Right kidney (tissue), 1 donor: ENCODE results near the gene ARSB.
A peak's percentile ranks its signal among the peaks of the same experiment; 100 is the strongest.
"Not testable (repeated sequence)": the region's sequence is repeated elsewhere in the genome, so short reads cannot be mapped to it uniquely, and the experiment has no call there.

Source experiments
- DNase-seq: peaks from one replicate; pipeline ENCODE4 v3.0.0-alpha.2; 2016

ARSB gene

DNA sequence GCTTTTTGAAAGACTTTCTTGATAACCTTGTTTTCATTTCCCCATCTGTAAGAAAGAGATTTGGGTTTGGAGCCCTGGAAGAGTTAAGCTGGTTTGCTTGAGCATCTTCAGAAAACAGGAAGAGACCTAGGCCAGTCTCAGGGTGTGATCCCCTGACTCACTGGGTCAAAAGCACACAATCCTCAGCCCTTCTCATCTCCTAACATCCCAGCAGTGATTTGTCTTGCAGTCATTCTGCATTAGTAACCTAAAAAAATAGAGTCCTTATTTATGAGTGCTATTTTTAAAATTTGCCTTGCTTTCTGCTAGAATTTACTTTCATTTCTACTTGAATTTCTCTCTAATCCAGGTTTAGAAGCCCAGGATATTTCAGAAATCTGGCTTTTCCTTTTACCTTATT, 16.4 kb upstream of the ARSB start:
- DNase-seq = no peak

DNA sequence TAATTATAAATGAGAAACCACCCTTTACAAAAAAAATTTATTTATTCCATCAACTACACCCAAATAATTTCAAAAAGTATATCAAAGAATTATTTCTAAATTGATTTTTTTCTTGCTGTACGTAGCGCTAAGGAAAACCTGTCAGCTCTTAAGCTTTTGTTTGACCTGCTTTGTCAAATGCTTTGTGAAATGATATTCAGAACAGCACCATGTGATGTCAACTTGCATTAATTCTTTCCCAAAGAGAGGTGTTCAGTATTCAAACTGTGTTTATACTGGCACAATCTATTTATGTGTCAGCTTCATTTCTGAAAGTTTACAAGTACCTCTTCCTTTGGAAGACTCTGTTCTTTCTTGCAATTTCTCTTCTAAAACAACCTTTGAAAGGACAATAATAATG, 12.0 kb upstream of the ARSB start:
- DNase-seq = no peak

DNA sequence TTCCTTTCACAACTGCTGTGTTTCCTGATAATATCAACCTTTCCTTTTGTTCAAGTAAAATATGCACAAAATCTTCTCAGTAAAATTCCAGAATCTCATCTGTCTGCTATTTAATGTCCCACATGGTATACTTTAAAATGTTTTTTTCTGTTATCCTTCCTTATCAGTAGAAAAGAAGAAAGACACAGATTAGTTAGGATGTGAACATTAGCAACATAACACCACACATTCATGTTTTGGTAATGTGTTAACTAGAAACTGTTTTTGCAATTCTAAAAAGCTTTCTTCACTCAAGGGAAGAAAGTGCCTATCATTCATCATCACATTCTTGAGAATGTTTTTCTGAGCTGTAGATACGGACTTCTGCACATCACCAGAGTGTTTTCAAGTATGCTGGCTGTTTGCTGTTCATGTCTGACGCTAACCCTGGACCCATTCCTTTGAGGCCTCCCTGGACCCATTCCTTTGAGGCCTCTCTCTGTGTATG, 10.5 kb upstream of the ARSB start:
- no peak for DNase-seq

DNA sequence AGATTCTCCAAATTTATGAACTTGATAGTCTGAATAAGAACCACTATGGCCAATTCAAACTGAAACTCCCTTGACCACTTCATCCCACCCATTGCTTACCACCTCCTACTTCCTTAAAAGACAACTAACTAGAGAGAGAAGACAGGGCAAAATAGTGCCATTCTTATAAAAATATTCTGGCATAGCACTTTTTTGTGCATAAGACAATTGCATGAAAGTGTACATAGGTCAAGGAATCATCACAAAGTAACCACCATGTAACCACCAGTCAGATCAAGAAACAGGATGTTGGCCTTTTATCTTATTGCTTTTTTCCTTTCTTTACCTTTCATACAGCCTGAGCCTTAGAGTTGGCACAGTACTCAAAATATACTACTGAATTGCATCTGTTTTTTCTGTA, 8.1 kb upstream of the ARSB start:
- DNase-seq = no peak

DNA sequence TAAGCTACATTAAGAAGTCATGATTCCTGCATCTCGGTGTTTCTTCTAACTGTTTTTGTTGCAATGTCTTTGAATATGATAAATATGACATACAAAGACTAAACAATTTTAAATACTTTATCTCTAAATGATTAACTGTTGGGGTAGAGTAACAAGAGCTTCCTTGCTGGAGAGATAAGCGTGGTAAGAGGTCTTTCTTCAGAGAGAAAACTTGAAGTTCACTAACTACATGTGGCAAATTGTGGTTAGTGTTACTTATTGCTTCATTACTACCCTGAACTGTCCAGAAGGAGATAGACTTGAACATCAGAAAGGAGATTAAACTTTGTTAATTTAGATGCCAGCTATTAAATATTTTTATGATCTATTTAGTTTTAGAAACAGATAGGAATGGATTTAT, 7.0 kb upstream of the ARSB start:
- DNase-seq = no peak

DNA sequence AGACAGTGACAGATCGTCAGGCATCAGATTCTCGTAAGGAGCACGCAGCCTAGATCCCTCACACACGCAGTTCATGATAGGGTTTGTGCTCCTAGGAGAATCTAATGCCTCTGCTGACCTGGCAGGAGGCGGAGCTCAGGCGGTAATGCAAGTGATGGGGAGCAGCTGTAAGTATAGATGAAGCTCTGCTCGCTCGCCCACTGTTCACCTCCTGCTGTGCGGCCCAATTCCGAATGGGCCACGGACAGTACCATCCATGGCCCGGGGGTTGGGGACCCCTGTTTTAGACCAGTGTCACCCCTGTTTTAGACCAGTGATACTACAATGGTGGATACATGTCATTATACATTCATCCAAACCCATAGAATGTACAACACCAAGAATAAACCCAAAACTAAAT, 4.0 kb upstream of the ARSB start:
- no peak for DNase-seq

DNA sequence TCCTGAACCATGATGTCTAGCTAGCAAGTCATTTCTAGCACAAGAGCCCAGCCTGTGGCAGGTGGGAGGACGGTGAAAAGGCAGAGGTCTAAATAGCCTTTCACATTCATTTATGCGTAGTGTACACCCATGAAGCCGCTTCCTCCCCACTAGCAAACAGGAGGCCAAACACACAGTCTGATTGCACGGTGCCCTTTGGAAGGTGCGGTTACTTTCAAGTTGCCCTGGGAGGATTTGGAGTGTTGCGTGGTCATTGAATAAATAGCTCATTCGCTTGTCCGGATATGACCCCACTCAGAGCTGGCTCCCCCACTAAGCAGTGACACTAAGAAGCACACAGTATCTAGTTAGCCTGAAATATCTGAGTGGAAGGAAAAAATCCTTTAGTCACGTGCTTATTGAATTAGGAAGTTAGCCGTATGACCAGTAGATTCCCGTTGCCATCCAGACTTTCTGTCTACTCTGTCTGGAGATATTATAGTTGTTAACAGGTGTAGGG, 664 bp upstream of the ARSB start:
- DNase-seq = no peak

DNA sequence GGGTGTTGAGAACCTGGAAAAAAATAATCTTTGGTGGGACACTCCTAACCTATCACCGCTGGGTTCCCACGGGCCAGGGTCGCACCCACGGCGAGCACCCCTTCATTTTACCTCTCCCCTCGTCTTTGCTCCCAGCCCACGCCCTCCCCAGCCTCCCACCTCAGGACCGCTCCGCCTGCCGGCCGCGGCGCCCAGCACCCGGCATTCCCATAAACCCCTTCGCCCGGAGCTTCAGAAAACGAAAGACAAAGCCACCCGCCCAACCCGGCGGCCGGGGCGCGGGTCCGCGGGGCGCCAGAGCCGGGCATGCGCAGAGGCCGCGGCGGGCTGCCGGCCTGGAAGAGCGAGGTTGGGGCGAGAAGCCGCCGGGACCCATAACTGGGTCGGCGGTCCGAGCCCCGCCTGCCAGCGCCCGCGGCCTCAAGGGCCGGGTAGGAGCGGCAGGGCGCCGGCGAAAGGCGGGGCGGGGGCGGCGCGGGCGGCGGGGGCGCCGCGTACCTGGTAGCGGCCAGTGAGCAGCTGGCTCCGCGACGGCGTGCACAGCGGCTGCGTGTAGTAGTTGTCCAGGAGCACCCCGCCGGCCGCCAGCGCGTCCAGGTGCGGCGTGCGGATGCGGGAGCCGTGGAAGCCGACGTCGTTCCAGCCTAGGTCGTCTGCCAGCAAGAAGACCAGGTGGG, 533 bp downstream of the ARSB start:
- DNase-seq = peak; percentile 98

DNA sequence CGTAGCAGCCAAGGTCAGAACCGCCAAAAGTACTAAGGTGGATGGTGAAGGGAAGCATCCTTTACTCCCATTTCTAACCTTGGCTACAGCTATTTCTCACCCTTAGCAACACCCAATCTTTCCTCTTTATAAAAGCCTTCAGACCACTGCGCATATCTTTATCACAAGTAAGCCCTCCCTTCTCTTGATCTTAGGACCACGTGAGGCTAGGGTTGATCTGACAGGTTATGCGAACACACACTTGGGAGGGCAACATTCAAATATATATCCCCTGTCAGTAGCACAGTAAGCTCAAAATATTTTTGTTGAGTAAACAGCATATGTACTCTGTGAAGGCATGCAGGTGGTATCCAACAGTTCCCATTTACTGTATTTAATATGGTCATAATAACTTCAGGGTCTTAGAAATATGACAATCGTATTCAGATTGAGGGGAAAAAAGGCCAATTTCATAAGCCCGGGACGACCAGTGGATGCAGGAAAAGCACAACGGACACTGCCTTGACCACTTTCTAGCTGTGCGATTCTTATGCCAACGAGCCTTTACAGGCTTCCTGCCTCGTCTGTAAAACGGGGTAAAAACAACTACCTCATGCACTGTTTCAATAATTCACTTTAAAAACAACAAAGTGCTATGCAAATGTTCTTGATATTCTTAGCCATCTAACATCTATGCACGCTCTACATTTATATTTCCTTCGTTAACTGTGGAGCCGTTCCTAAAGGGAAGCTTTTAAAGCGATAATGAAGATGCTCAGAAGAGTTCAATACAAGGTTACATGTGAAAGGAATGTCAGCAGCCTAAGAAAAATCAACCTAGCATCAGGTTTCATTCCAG, 1.3 kb downstream of the ARSB start:
- DNase-seq = peak; percentile 46

DNA sequence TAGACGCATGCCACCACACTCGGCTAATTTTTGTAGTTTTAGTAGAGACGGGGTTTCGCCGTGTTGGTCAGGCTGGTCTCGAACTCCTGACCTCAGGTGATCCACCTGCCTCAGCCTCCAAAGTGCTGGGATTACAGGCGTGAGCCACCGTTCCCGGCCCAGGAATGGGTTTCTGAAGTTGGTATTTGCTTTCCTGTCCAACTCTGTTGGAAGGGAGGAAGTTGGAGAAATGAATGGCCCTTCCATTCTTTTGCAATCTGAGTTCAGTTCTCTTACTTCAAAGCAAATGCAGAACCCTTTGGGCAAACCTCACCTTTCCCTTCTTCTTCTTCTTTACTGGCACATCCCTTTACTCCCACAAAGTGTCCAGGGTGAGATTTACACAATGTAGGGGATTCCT, 1.9 kb downstream of the ARSB start:
- DNase-seq = not testable (repeated sequence)

DNA sequence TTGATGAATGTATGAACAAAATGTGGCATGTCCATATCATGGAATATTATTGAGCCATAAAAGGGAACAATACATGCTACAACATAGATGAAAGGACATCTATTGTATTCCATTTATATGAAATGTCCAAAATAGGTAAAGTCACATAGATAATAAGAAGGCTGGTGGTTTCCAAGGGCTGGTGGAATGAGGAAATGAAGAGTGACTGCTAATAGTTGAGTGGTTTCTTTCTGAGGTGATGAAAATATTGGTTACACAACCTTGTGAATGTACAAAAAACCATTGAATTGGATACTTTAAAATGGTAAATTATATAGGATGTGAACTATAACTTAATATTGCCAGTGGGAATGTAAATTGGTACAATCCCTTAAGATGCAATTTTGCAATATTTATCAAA, 5.2 kb downstream of the ARSB start:
- DNase-seq = no peak

DNA sequence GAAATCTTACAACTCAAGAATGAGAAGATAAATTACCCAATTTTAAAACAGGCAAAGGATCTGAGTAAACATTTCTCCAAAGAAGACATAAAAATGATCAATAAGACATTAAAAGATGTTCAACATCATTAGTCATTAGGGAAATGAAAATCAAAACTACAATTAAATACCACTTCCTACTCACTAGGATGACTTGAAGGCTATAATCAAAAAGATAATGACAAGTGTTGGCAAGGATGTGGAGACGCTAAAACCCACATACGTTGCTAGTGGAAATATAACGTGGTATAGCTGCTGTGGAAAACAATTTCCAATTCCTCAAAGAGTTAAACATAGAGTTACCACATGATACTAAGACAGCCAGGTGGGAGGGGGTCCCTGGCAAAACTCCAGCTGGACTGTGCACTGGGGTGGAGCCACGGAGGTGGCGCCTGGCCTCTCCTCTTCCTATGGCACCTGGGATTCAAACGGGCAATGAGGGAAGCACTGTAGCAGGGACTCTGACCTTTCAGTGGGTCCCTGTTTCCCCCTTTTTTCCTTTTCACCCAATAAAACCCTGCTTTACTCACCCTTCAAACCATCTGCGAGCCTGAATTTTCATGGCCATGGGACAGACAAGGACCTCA, 5.9 kb downstream of the ARSB start:
- DNase-seq = no peak

DNA sequence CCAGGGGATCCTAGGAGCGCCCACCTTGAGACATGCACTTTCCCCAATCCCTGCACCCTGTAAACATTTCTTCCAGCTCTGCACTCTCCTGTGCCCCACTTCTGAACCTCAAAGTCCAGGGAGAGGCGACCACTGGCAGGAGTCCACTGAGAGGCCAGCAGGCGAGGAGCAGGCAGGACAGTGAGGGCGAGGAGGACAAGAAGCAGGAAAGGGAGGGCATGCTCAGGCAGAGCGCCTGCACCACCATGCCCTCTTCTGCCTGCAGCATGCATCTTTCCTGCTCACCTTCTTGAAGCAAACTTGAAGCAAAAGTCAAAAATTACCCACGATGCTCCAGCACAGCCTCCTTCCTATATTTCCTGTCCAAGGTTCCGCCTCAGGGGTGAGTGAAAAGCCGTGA, 10.1 kb downstream of the ARSB start:
- DNase-seq = no peak

DNA sequence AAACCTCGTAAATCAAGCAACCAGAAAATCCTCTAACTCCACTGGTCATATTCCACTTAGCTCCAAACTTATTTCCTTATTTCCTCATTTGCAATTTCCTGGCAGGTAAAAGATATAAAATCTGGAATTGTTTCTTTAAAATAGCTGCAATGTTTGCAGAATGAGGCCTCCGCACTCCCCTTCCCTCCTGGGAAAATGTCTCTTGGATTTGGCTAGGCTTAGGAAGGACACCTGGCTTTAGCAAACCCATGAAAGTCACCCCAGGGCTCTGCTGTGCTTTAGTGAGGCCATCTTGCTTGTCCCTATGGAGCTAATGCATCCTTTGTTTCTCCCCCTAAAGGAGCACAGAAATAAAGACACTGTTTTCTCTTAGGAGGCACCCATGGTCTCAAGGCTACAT, 10.5 kb downstream of the ARSB start:
- DNase-seq = no peak

DNA sequence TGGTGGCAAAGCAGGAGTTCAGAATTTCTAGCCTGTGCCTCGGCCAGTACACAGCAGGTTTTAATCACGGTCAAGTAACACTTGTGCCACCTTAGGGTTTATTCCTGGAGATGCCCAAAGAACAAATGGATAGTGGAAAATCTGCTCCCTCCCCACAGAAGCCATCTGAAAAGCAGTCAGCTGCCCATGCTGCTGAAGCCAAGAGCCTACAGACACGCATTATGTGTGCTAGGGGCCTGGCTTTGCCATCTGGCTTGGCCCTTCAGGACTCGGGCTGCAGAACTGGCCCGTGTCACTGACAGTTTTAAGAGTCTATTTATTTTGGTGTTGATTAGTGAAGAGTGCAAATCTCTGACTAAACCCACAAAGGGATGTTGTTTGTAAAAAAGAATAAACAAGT, 11.1 kb downstream of the ARSB start:
- DNase-seq = no peak

DNA sequence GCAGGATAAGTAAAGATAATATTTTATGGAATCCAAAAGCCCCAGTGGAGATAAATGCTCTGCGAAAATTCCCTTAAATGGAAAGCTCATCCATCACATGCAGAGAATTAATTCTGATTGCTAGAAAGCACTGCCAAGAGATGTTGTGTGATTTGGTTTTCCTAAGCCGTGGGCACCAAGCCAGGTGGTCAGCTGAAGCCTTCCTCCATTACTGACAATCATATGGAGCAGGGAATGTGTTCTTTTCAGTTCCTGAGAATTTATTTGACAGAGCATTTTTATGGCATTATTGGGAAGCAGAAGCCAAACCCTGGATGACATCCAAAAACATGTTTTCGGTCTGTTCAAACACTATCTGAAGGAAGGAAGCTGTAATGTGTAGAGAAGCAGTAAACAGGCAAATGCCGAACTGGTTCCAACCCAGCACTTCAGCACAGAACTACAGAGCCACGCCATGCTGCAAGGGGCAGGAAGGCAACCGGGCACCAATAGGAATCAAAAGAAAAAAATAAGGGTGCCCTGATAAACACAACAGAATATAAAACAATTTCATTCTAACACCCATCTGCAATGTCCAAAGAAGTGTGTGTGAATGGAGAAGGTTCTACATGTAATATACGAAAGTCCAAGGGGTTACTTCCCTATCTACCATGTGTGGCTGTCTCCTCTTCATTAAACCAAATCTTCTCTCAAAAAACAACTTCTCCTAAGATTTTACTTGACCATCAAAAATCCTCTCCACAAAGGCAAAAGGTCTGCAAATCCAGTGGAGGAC, 12.3 kb downstream of the ARSB start:
- DNase-seq = peak; percentile 37

DNA sequence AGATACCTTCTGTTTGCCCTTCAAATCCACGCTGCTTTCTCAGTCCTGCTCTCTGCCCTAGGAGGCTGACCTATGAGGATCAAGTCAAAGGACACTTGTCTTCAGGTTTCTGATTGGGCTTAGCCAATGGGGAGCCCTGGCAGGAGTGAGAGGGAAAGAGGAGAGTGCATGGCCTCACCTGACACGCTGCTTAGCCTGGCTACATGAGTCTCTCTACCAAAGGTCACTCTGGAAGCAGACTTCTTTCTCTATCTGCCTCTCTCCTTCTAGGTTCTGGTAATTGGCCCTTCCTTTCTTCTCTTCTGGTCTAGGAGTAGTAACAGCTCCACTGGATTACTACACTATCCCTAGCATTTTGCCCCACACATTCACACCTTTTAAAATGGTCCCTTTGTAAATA, 13.1 kb downstream of the ARSB start:
- no peak for DNase-seq

DNA sequence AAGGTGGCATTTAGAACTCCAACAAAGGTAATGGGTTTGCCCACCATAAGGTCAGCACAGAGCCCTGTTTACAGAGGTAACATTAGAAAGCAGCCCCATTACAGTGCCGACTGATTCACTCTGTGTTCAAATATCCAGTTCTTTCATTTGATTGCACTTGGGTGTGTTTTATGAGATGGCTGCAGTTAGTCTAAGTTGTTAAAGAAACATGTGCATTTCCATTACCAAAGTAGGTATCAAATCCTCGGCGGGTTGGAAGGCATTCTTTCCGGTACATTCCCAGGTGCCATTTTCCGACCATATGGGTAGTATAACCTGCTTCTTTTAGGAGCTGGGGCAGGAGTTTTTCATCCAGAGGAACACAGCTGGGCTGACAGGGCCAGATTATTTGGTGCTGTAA, 16.3 kb downstream of the ARSB start:
- no peak for DNase-seq

DNA sequence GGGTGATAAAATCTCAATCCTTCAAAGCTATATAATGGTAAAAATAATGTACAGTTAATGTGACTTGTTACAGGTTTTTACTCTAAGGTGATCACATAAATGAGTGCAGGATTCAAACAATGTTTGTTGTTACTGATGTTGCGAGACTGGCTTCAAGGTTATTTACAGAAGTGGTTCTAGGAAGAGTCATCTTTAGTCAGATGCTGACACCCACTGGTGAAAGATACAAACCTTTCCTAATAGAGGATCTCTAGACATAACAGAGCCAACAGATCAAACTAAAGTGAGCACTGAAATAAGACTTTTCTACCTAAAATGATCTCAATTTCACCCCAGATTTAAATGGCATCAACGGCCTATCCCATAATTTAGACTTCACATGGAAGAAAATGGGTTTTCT, 20.2 kb downstream of the ARSB start:
- no peak for DNase-seq

DNA sequence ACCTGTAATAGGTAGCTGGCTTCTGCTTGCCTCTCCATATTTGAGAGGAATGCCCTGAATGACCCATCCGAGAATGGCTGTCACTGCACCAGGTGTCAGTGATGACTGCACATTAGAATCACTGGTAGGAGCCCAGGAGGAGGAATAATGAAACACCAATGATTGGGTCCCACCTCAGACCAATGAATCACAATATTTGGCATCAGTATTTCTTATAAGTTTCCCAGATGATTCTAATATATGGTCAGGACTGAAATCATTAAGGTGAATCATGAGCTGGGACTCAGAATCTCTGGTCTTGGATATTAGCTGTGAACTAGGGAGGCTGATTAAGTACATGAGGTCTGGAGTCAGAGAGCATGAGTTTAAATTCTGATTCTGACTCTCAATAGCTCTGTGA, 23.4 kb downstream of the ARSB start:
- no peak for DNase-seq

DNA sequence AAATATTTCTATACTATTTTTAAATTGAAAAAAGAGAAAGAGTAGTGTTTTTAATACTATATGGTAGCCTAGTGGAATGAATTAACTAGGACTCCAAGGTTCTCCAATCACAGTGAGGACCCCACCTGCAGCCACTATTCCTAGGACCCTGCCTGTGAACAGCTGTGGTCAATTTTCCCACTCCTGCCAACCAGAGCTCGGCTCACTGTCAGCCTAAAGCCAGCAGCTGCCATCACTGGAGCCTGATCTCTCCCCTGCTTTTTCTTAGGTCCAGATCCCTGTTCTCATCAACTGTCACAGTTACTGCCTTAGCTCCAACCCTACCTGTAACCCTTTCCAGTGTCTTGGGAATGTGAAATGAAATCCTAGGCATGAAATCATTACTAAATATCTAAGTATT, 25.3 kb downstream of the ARSB start:
- DNase-seq = no peak

DNA sequence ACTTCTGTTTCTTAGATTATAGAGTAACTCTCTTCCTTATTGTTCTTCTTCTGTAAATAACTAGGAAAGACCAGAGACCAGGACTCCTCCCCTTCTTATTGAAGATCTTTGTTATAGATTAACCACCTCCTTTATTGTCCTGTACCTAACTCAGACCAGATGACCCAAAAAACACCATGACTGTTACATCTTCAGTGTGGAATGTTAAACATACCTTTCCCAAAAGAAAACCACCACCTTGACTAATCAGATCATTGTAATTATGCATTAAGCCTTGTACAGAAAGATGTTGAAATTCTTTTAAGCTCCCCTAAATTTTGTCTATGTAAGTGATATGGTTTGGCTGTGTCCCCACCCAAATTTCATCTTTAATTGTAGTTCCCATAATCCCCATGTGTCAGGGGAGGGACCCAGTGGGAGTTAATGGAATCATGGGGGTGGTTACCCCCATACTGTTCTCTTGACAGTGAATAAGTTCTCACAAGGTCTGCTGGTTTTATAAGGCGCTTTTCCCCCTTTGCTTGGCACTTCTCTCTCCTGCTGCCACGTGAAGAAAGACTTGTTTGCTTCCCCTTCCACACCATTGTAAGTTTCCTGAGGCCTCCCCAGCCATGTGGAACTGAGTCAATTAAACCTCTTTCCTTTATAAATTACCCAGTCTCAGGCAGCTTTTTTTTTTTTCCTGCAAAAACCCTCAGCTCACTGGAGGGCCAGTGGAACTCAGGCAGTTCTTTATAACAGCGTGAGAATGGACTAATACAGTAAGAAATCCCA, 26.3 kb downstream of the ARSB start:
- DNase-seq = no peak
